HEK293 (cell line): Measurements from ENCODE around the gene CDC42EP5.

Source experiments
- CTCF ChIA-PET: fragments of 350-600 bp; formaldehyde crosslinking; extraction: SDS; loops from one replicate; lab custom pipeline; 2021; ENCODE audit warnings: antibody characterized with exemption; lab: Yijun Ruan, JAX
- POLR2A ChIA-PET: fragments of 300-600 bp; formaldehyde crosslinking; extraction: SDS; loops from one replicate; lab custom pipeline; 2020; ENCODE audit warnings: antibody characterized with exemption, inconsistent platforms; lab: Yijun Ruan, JAX
- H3K27ac ChIP-seq: fragments of 200-500 bp; sonication (Bioruptor generic); 2 replicates; pipeline ENCODE4 v1.5.1; 2014; ENCODE audit warnings: low read depth, low read length, control low read depth, inconsistent platforms; ENCODE audit errors: extremely low read depth
- H3K36me3 ChIP-seq, 2 experiments: fragments of 200-500 bp in 1 of 2; sonication (Bioruptor generic) in 1 of 2; 1 replicate in 1 of 2; 2 replicates in 1 of 2; pipeline ENCODE4 v1.5.1; 2014 to 2017; ENCODE audit warnings: inconsistent platforms in 2 of 2, low read length in 2 of 2; ENCODE audit not compliant: control insufficient read depth in 2 of 2, insufficient read depth in 1 of 2
- H3K4me1 ChIP-seq: fragments of 200-500 bp; sonication (Bioruptor generic); 2 replicates; pipeline ENCODE4 v1.5.1; 2014; ENCODE audit warnings: mild to moderate bottlenecking, low read length, inconsistent platforms; ENCODE audit not compliant: control insufficient read depth, insufficient read depth
- H3K4me3 ChIP-seq: 2 replicates; pipeline ENCODE4 v1.5.1; 2011; ENCODE audit warnings: low read depth, mild to moderate bottlenecking, control low read depth, low read length, moderate library complexity
- H3K9me3 ChIP-seq: fragments of 200-500 bp; sonication (Bioruptor generic); 2 replicates; pipeline ENCODE4 v1.5.1; 2014; ENCODE audit warnings: low read depth, low read length, inconsistent platforms; ENCODE audit not compliant: control insufficient read depth, insufficient read depth
- BCL11A ChIP-seq: fragments of 450-650 bp; formaldehyde crosslinking; IDR thresholded peaks from 2 replicates; pipeline ENCODE4 v1.5.1; 2016; ENCODE audit warnings: low read depth, missing biosample characterization, missing genetic modification characterization
- KLF1 ChIP-seq: fragments of 450-650 bp; formaldehyde crosslinking; IDR thresholded peaks from 2 replicates; pipeline ENCODE4 v1.5.1; 2016; ENCODE audit warnings: missing biosample characterization, missing genetic modification characterization
- KLF10 ChIP-seq: fragments of 450-650 bp; IDR thresholded peaks from 2 replicates; pipeline ENCODE4 v1.5.1; 2018; ENCODE audit warnings: missing biosample characterization, mild to moderate bottlenecking, missing genetic modification characterization
- SP2 ChIP-seq: fragments of 450-650 bp; formaldehyde crosslinking; IDR thresholded peaks from 2 replicates; pipeline ENCODE4 v1.5.1; 2016; ENCODE audit warnings: missing biosample characterization, missing genetic modification characterization
- SP7 ChIP-seq: fragments of 450-650 bp; formaldehyde crosslinking; IDR thresholded peaks from 2 replicates; pipeline ENCODE4 v1.5.1; 2016; ENCODE audit warnings: missing biosample characterization, missing genetic modification characterization
- YY1 ChIP-seq: fragments of 450-650 bp; formaldehyde crosslinking; IDR thresholded peaks from 2 replicates; pipeline ENCODE4 v1.5.1; 2018; ENCODE audit warnings: missing biosample characterization, missing genetic modification characterization
- ZNF114 ChIP-seq: fragments of 450-650 bp; formaldehyde crosslinking; IDR thresholded peaks from 2 replicates; pipeline ENCODE4 v1.5.0; 2017; ENCODE audit warnings: missing biosample characterization, missing genetic modification characterization
- ZNF121 ChIP-seq: fragments of 450-650 bp; formaldehyde crosslinking; IDR thresholded peaks from 2 replicates; pipeline ENCODE4 v1.5.1; 2016; ENCODE audit warnings: missing biosample characterization, missing genetic modification characterization
- ZNF138 ChIP-seq: fragments of 450-650 bp; formaldehyde crosslinking; IDR thresholded peaks from 2 replicates; pipeline ENCODE4 v1.5.1; 2016; ENCODE audit warnings: missing biosample characterization, missing genetic modification characterization, borderline replicate concordance
- ZNF155 ChIP-seq: fragments of 450-650 bp; formaldehyde crosslinking; IDR thresholded peaks from 2 replicates; pipeline ENCODE4 v1.5.1; 2016; ENCODE audit warnings: missing biosample characterization, missing genetic modification characterization
- ZNF239 ChIP-seq: fragments of 450-650 bp; formaldehyde crosslinking; IDR thresholded peaks from 2 replicates; pipeline ENCODE4 v1.5.1; 2016; ENCODE audit warnings: missing biosample characterization, missing genetic modification characterization
- ZNF266 ChIP-seq: fragments of 450-650 bp; formaldehyde crosslinking; IDR thresholded peaks from 2 replicates; pipeline ENCODE4 v1.5.1; 2016; ENCODE audit warnings: missing biosample characterization, missing genetic modification characterization, low read depth
- ZNF423 ChIP-seq: fragments of 450-650 bp; formaldehyde crosslinking; IDR thresholded peaks from 2 replicates; pipeline ENCODE4 v1.5.1; 2016; ENCODE audit warnings: missing biosample characterization, missing genetic modification characterization
- ZNF473 ChIP-seq: fragments of 450-650 bp; formaldehyde crosslinking; IDR thresholded peaks from 2 replicates; pipeline ENCODE4 v1.5.1; 2017; ENCODE audit warnings: missing biosample characterization, missing genetic modification characterization
- ZNF514 ChIP-seq: fragments of 450-650 bp; formaldehyde crosslinking; IDR thresholded peaks from 2 replicates; pipeline ENCODE4 v1.5.1; 2016; ENCODE audit warnings: missing biosample characterization, missing genetic modification characterization
- ZNF571 ChIP-seq: fragments of 450-650 bp; formaldehyde crosslinking; IDR thresholded peaks from 2 replicates; pipeline ENCODE4 v1.5.0; 2017; ENCODE audit warnings: missing biosample characterization, missing genetic modification characterization
- ZNF610 ChIP-seq: fragments of 450-650 bp; formaldehyde crosslinking; IDR thresholded peaks from 2 replicates; pipeline ENCODE4 v1.5.1; 2016; ENCODE audit warnings: missing biosample characterization, missing genetic modification characterization, borderline replicate concordance
- ZNF677 ChIP-seq: fragments of 450-650 bp; IDR thresholded peaks from 2 replicates; pipeline ENCODE4 v1.5.0; 2018; ENCODE audit warnings: missing biosample characterization, mild to moderate bottlenecking, missing genetic modification characterization, moderate library complexity
- ZNF843 ChIP-seq: fragments of 450-650 bp; formaldehyde crosslinking; IDR thresholded peaks from 2 replicates; pipeline ENCODE4 v1.5.1; 2016; ENCODE audit warnings: missing biosample characterization, missing genetic modification characterization
- TF ChIP-seq, protein P1 (sequence below): fragments of 450-650 bp; formaldehyde crosslinking; IDR thresholded peaks from 2 replicates; pipeline ENCODE4 v1.5.1; 2017; ENCODE audit warnings: missing biosample characterization, missing genetic modification characterization
- TF ChIP-seq, protein P2 (sequence below): fragments of 450-650 bp; formaldehyde crosslinking; IDR thresholded peaks from 2 replicates; pipeline ENCODE4 v1.5.1; 2016; ENCODE audit warnings: missing biosample characterization, missing genetic modification characterization
- TF ChIP-seq, protein P3 (sequence below): fragments of 450-650 bp; formaldehyde crosslinking; IDR thresholded peaks from 2 replicates; pipeline ENCODE4 v1.5.0; 2017; ENCODE audit warnings: missing biosample characterization, missing genetic modification characterization, borderline replicate concordance
- TF ChIP-seq, protein P4 (sequence below): fragments of 450-650 bp; formaldehyde crosslinking; IDR thresholded peaks from 2 replicates; pipeline ENCODE4 v1.5.1; 2016; ENCODE audit warnings: missing biosample characterization, missing genetic modification characterization
- TF ChIP-seq, protein P5 (sequence below): sonication (generic); formaldehyde crosslinking; IDR thresholded peaks from 2 replicates; pipeline ENCODE4 v1.8.1; 2022; ENCODE audit warnings: mild to moderate bottlenecking, moderate library complexity, missing genetic modification reagents
- TF ChIP-seq, protein P6 (sequence below): fragments of 450-650 bp; IDR thresholded peaks from 2 replicates; pipeline ENCODE4 v1.5.1; 2018; ENCODE audit warnings: missing biosample characterization, mild to moderate bottlenecking, missing genetic modification characterization

CDC42EP5 gene

DNA sequence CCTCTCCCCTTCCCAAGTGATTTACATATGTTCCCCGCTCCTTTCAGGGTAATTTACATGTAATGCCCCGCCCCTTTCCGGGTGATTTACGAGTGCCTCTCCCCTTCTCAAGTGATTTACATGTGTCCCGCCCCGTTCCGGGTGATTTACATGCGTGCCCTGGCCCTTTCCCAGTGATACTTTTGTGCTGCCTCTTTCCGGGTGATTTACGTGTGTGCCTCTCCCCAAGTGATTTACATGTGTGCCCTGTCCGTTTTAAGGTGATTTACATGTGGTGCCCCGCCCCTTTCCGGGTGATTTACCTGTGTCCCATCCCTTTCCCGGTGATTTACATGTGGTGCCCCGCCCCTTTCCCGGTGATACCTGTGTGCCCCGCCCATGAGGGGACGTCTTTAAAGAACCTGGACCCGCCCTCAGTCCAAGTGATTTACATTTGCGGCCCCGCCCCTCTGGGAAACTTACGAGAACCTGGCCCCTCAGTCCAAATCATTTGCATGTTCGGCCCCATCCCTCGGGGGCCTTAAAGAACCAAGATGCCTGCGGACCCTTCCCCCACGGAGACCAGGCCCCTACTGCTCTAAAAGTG is 9.0 kb downstream of the CDC42EP5 start (continued):
- TF ChIP-seq, protein P1, sequence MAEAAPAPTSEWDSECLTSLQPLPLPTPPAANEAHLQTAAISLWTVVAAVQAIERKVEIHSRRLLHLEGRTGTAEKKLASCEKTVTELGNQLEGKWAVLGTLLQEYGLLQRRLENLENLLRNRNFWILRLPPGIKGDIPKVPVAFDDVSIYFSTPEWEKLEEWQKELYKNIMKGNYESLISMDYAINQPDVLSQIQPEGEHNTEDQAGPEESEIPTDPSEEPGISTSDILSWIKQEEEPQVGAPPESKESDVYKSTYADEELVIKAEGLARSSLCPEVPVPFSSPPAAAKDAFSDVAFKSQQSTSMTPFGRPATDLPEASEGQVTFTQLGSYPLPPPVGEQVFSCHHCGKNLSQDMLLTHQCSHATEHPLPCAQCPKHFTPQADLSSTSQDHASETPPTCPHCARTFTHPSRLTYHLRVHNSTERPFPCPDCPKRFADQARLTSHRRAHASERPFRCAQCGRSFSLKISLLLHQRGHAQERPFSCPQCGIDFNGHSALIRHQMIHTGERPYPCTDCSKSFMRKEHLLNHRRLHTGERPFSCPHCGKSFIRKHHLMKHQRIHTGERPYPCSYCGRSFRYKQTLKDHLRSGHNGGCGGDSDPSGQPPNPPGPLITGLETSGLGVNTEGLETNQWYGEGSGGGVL, result no peak
- TF ChIP-seq KLF10 (0 out of 2 replicates have a peak, but pooled peaks have one; percentile 1), ZNF473 (tag by site-specific recombination) (no peak), ZNF121 (no peak), ZNF514 (tag by site-specific recombination) (no peak), ZNF266 (tag by site-specific recombination) (no peak), ZNF239 (tag by site-specific recombination) (no peak), BCL11A (no peak), ZNF677 (no peak), ZNF155 (no peak), YY1 (tag by site-specific recombination) (no peak), ZNF571 (tag by site-specific recombination) (no peak), ZNF114 (tag by site-specific recombination) (no peak)
- TF ChIP-seq, protein P2, sequence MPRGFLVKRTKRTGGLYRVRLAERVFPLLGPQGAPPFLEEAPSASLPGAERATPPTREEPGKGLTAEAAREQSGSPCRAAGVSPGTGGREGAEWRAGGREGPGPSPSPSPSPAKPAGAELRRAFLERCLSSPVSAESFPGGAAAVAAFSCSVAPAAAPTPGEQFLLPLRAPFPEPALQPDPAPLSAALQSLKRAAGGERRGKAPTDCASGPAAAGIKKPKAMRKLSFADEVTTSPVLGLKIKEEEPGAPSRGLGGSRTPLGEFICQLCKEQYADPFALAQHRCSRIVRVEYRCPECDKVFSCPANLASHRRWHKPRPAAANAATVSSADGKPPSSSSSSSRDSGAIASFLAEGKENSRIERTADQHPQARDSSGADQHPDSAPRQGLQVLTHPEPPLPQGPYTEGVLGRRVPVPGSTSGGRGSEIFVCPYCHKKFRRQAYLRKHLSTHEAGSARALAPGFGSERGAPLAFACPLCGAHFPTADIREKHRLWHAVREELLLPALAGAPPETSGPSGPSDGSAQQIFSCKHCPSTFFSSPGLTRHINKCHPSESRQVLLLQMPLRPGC, result no peak
- TF ChIP-seq, protein P3, sequence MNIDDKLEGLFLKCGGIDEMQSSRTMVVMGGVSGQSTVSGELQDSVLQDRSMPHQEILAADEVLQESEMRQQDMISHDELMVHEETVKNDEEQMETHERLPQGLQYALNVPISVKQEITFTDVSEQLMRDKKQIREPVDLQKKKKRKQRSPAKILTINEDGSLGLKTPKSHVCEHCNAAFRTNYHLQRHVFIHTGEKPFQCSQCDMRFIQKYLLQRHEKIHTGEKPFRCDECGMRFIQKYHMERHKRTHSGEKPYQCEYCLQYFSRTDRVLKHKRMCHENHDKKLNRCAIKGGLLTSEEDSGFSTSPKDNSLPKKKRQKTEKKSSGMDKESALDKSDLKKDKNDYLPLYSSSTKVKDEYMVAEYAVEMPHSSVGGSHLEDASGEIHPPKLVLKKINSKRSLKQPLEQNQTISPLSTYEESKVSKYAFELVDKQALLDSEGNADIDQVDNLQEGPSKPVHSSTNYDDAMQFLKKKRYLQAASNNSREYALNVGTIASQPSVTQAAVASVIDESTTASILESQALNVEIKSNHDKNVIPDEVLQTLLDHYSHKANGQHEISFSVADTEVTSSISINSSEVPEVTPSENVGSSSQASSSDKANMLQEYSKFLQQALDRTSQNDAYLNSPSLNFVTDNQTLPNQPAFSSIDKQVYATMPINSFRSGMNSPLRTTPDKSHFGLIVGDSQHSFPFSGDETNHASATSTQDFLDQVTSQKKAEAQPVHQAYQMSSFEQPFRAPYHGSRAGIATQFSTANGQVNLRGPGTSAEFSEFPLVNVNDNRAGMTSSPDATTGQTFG, result no peak

DNA sequence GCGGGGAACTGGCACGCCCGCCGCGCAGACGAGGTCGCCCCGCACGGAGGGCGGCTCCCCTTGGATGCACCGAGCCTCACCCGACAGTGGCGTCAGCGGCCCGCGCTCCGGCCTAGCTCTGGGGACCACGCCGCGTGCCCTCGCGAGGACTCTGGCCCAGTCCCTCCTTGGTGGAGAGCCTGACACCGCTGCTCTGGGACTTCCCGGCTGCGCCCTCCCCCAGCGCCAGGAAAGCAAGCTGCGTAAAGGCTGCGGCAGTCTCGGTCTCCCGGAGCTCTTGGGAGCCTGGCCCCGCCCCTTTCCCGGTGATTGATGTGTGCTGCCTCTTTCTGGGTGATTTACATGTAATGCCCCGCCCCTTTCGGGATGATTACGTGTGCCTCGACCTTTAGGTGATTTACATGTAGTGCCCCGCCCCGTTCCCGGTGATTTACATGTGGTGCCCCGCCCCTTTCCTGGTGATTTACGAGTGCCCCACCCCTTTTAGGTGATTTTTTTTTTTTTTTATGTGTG is 9.5 kb downstream of the CDC42EP5 start, which contains the start of gene LENG9:
TSS of gene LENG9 (minus strand) at position 248 of the 513 bp plus-strand sequence. CDS start 252 bp downstream, outside the sequence.
- Histone ChIP-seq H3K9me3 (no peaks in the 10 kb centered on the region), H3K4me3 (peak within 1 kb of the TSS; percentile 90), H3K4me1 (peaks cover 5% of the 10 kb centered on the region; the same call in 1 of the 2 replicates), H3K36me3 (peaks cover 15 to 37% of the 10 kb centered on the region in 2 experiments), H3K27ac (peak within 1 kb of the TSS; percentile 81)
- POLR2A ChIA-PET, result interaction anchor here (0.6 to 1.9 kb wide), 15 partner anchors 8 to 1161 kb away, joined by 3 to 47 read pairs (median 6); partner anchors contain the start of genes CDC42EP5, CNOT3, ISOC2 and LENG8
- CTCF ChIA-PET, result interaction anchor here (0.6 kb wide), 1 partner anchor 9 kb away, joined by 3 read pairs; no protein-coding TSS in a partner anchor
- TF ChIP-seq, protein P4, sequence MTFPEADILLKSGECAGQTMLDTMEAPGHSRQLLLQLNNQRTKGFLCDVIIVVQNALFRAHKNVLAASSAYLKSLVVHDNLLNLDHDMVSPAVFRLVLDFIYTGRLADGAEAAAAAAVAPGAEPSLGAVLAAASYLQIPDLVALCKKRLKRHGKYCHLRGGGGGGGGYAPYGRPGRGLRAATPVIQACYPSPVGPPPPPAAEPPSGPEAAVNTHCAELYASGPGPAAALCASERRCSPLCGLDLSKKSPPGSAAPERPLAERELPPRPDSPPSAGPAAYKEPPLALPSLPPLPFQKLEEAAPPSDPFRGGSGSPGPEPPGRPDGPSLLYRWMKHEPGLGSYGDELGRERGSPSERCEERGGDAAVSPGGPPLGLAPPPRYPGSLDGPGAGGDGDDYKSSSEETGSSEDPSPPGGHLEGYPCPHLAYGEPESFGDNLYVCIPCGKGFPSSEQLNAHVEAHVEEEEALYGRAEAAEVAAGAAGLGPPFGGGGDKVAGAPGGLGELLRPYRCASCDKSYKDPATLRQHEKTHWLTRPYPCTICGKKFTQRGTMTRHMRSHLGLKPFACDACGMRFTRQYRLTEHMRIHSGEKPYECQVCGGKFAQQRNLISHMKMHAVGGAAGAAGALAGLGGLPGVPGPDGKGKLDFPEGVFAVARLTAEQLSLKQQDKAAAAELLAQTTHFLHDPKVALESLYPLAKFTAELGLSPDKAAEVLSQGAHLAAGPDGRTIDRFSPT (tag by site-specific recombination), result no peak
- peak; percentile 26; the same call in 1 of the 2 replicates for TF ChIP-seq ZNF843
- TF ChIP-seq ZNF610 (tag by site-specific recombination), result no peak
- peak; percentile 78; the same call in 1 of the 2 replicates for TF ChIP-seq SP2 (tag by site-specific recombination)
- TF ChIP-seq, protein P5, sequence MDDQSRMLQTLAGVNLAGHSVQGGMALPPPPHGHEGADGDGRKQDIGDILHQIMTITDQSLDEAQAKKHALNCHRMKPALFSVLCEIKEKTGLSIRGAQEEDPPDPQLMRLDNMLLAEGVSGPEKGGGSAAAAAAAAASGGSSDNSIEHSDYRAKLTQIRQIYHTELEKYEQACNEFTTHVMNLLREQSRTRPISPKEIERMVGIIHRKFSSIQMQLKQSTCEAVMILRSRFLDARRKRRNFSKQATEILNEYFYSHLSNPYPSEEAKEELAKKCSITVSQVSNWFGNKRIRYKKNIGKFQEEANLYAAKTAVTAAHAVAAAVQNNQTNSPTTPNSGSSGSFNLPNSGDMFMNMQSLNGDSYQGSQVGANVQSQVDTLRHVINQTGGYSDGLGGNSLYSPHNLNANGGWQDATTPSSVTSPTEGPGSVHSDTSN (CRISPR knock-in tag), result 0 out of 2 replicates have a peak, but pooled peaks have one; percentile 77
- TF ChIP-seq KLF1 (tag by site-specific recombination), result peak; percentile 88
- no peak for TF ChIP-seq ZNF423 (tag by site-specific recombination)
- TF ChIP-seq ZNF138 (tag by site-specific recombination), result no peak
- TF ChIP-seq SP7 (tag by site-specific recombination), result peak; percentile 43
- TF ChIP-seq, protein P6, sequence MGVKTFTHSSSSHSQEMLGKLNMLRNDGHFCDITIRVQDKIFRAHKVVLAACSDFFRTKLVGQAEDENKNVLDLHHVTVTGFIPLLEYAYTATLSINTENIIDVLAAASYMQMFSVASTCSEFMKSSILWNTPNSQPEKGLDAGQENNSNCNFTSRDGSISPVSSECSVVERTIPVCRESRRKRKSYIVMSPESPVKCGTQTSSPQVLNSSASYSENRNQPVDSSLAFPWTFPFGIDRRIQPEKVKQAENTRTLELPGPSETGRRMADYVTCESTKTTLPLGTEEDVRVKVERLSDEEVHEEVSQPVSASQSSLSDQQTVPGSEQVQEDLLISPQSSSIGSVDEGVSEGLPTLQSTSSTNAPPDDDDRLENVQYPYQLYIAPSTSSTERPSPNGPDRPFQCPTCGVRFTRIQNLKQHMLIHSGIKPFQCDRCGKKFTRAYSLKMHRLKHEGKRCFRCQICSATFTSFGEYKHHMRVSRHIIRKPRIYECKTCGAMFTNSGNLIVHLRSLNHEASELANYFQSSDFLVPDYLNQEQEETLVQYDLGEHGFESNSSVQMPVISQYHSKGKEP (tag by site-specific recombination), result no peak
